GM12878 (cell line): ENCODE measurements around the gene SLCO4A1. TPM values are rescaled to one million over a fixed set of nuclear protein-coding genes. Genes with fewer than 3 reads are reported as not detected.

Experiments used
- BCLAF1 ChIP-seq: fragments of 450-650 bp; IDR thresholded peaks from 2 replicates; pipeline ENCODE4 v1.6.1; 2017; ENCODE audit warnings: antibody characterized with exemption, mild to moderate bottlenecking, moderate library complexity
- CUX1 ChIP-seq: IDR thresholded peaks from 2 replicates; pipeline ENCODE4 v1.6.1; 2012; ENCODE audit warnings: improper control_type of control experiment, low read depth, low read length; ENCODE audit not compliant: insufficient replicate concordance
- E2F4 ChIP-seq: IDR thresholded peaks from 2 replicates; pipeline ENCODE4 v1.6.1; 2012; ENCODE audit warnings: low read depth, low read length, improper control_type of control experiment
- ESRRA ChIP-seq: IDR thresholded peaks from 2 replicates; pipeline ENCODE4 v1.6.1; 2012; ENCODE audit warnings: mild to moderate bottlenecking, low read length, improper control_type of control experiment
- POLR2AphosphoS2 ChIP-seq: IDR thresholded peaks from 2 replicates; pipeline ENCODE4 v1.6.1; 2011; ENCODE audit warnings: low read depth, mild to moderate bottlenecking, low read length, improper control_type of control experiment, moderate library complexity
- SIN3A ChIP-seq: IDR thresholded peaks from 2 replicates; pipeline ENCODE4 v1.6.1; 2012; ENCODE audit warnings: low read depth, low read length, improper control_type of control experiment
- SRF ChIP-seq, 2 experiments: IDR thresholded peaks; 2 replicates each; pipeline ENCODE4 v1.6.1; 2011; ENCODE audit warnings: low read depth in 2 of 2, low read length in 2 of 2, mild to moderate bottlenecking in 1 of 2, moderate library complexity in 1 of 2
- TARDBP ChIP-seq: IDR thresholded peaks from 2 replicates; pipeline ENCODE4 v1.6.1; 2016; ENCODE audit warnings: borderline replicate concordance
- ZBTB4 ChIP-seq: fragments of 450-650 bp; formaldehyde crosslinking; IDR thresholded peaks from 2 replicates; pipeline ENCODE4 v1.4.0; 2022; ENCODE audit warnings: mild to moderate bottlenecking, moderate library complexity
- ZBTB40 ChIP-seq: fragments of 450-650 bp; IDR thresholded peaks from 2 replicates; pipeline ENCODE4 v1.6.1; 2016; ENCODE audit warnings: mild to moderate bottlenecking, moderate library complexity, borderline replicate concordance
- polyA plus RNA-seq, 11 experiments: library from polyadenylated mRNA; depleted of rRNA in 4 of 11; unstranded in 6 of 11; stranded (reverse) in 5 of 11; fragments of >200 nt; fragmentation: Nextera tagmentation in 4 of 11; fragmentation: Illumina TruSeq in 1 of 11; extraction: Ambion mirVana in 4 of 11; extraction: Trizol in 1 of 11; gene quantifications; 1 replicate in 1 of 11; 2 replicates in 10 of 11; pipeline versions ENCODE4 v1.2.1 to v1.2.3, GENCODE V29; 2011 to 2016; ENCODE audit warnings: inconsistent platforms in 2 of 11, missing spikeins in 2 of 11, low read depth in 1 of 11
- total RNA-seq, 4 experiments: library from RNA; depleted of rRNA in 3 of 4; stranded (reverse); fragments of >200 nt in 3 of 4; fragmentation: Illumina TruSeq in 1 of 4; extraction: Trizol in 1 of 4; gene quantifications; 2 replicates each; pipeline versions ENCODE4 v1.2.1 to v1.2.3, GENCODE V29; 2013 to 2021

SLCO4A1 gene
- total and polyA plus RNA-seq, 10 of the 15 experiments (the other 5 are each of a cell fraction or from before 2014, with no cell fraction given), result 2.1 to 30.7 (median 12.0) TPM

- TF ChIP-seq BCLAF1 (no peak), CUX1 (no peak), POLR2AphosphoS2 (no peak), ZBTB40 (peak; percentile 67; the same call in 1 of the 2 replicates), E2F4 (no peak), SRF (IDR thresholded peaks at IDR 0.05; ENCODE audit: low read depth in 2 of 2, low read length in 2 of 2) (peak in 1 of 2 experiments; percentile 77; a peak in 2 of 4 replicates), ZBTB4 (CRISPR knock-in tag) (no peak), TARDBP (no peak), ESRRA (peak; percentile 59; the same call in 1 of the 2 replicates), SIN3A (peak; percentile 67; the same call in 1 of the 2 replicates)
These were observed 10.0 kb downstream of the SLCO4A1 start (continued) for GRCh38 chr20:62652041-62652893.
